ENCODE results near the gene PTGFRN. TPM values are rescaled to one million over a fixed set of nuclear protein-coding genes. Genes with fewer than 3 reads are reported as not detected.
A peak's percentile ranks its signal among the peaks of the same experiment; 100 is the strongest.

Gene PTGFRN
- total and polyA plus RNA-seq, 2 of the 8 experiments (the other 6 are each of a cell fraction or from before 2014, with no cell fraction given) = 13.0 to 32.6 TPM

DNA sequence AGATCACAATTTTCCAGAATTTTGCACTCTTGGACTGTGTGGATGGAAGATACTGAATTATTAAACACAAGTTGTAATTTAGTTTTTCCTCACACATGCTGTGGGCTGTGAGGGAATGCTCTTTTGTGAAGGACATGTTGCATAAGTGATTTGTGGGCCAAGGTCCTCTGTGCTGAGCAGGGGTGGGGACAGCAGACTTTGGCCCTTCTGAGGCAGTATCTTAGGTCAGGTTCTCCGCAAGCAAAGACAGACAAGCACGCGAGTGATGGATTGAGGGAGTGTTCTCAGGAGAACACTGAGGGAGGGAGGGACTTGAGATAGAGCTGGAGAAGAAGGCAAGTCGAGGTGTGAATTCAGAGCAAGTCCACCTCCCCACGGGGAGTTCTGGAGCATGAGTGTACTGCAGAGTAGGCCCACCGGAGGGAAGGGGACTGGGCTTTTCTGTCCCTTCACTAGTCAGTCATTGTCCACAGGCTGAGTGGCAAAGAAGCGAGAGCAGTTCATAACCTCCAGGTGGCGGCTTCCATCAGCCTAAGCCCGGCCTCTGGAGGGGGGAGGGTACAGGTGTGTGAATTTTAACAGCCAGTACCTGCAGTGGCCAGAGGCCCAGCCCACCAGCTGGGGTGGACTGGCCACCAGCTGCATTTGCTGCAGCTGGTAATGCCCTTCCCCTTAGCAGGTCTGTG is 72.7 kb downstream of the PTGFRN start (continued):
- TF ChIP-seq, protein P1, sequence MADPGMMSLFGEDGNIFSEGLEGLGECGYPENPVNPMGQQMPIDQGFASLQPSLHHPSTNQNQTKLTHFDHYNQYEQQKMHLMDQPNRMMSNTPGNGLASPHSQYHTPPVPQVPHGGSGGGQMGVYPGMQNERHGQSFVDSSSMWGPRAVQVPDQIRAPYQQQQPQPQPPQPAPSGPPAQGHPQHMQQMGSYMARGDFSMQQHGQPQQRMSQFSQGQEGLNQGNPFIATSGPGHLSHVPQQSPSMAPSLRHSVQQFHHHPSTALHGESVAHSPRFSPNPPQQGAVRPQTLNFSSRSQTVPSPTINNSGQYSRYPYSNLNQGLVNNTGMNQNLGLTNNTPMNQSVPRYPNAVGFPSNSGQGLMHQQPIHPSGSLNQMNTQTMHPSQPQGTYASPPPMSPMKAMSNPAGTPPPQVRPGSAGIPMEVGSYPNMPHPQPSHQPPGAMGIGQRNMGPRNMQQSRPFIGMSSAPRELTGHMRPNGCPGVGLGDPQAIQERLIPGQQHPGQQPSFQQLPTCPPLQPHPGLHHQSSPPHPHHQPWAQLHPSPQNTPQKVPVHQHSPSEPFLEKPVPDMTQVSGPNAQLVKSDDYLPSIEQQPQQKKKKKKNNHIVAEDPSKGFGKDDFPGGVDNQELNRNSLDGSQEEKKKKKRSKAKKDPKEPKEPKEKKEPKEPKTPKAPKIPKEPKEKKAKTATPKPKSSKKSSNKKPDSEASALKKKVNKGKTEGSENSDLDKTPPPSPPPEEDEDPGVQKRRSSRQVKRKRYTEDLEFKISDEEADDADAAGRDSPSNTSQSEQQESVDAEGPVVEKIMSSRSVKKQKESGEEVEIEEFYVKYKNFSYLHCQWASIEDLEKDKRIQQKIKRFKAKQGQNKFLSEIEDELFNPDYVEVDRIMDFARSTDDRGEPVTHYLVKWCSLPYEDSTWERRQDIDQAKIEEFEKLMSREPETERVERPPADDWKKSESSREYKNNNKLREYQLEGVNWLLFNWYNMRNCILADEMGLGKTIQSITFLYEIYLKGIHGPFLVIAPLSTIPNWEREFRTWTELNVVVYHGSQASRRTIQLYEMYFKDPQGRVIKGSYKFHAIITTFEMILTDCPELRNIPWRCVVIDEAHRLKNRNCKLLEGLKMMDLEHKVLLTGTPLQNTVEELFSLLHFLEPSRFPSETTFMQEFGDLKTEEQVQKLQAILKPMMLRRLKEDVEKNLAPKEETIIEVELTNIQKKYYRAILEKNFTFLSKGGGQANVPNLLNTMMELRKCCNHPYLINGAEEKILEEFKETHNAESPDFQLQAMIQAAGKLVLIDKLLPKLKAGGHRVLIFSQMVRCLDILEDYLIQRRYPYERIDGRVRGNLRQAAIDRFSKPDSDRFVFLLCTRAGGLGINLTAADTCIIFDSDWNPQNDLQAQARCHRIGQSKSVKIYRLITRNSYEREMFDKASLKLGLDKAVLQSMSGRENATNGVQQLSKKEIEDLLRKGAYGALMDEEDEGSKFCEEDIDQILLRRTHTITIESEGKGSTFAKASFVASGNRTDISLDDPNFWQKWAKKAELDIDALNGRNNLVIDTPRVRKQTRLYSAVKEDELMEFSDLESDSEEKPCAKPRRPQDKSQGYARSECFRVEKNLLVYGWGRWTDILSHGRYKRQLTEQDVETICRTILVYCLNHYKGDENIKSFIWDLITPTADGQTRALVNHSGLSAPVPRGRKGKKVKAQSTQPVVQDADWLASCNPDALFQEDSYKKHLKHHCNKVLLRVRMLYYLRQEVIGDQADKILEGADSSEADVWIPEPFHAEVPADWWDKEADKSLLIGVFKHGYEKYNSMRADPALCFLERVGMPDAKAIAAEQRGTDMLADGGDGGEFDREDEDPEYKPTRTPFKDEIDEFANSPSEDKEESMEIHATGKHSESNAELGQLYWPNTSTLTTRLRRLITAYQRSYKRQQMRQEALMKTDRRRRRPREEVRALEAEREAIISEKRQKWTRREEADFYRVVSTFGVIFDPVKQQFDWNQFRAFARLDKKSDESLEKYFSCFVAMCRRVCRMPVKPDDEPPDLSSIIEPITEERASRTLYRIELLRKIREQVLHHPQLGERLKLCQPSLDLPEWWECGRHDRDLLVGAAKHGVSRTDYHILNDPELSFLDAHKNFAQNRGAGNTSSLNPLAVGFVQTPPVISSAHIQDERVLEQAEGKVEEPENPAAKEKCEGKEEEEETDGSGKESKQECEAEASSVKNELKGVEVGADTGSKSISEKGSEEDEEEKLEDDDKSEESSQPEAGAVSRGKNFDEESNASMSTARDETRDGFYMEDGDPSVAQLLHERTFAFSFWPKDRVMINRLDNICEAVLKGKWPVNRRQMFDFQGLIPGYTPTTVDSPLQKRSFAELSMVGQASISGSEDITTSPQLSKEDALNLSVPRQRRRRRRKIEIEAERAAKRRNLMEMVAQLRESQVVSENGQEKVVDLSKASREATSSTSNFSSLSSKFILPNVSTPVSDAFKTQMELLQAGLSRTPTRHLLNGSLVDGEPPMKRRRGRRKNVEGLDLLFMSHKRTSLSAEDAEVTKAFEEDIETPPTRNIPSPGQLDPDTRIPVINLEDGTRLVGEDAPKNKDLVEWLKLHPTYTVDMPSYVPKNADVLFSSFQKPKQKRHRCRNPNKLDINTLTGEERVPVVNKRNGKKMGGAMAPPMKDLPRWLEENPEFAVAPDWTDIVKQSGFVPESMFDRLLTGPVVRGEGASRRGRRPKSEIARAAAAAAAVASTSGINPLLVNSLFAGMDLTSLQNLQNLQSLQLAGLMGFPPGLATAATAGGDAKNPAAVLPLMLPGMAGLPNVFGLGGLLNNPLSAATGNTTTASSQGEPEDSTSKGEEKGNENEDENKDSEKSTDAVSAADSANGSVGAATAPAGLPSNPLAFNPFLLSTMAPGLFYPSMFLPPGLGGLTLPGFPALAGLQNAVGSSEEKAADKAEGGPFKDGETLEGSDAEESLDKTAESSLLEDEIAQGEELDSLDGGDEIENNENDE (IDR thresholded peaks at IDR 0.05; ENCODE audit: insufficient replicate concordance, low read length) = no peak
- TF ChIP-seq POU5F1 (IDR thresholded peaks at IDR 0.05; ENCODE audit: low read depth, low read length) (no peak), ATF3 (IDR thresholded peaks at IDR 0.05; ENCODE audit: insufficient read depth, low read depth, low read length) (no peak), RAD21 (IDR thresholded peaks at IDR 0.05 in 1 of 2, conservative IDR thresholded peaks at IDR 0.05 in 1 of 2; ENCODE audit: low read depth in 2 of 2, low read length in 2 of 2) (peak; percentile 65)
- TF ChIP-seq, protein P2, sequence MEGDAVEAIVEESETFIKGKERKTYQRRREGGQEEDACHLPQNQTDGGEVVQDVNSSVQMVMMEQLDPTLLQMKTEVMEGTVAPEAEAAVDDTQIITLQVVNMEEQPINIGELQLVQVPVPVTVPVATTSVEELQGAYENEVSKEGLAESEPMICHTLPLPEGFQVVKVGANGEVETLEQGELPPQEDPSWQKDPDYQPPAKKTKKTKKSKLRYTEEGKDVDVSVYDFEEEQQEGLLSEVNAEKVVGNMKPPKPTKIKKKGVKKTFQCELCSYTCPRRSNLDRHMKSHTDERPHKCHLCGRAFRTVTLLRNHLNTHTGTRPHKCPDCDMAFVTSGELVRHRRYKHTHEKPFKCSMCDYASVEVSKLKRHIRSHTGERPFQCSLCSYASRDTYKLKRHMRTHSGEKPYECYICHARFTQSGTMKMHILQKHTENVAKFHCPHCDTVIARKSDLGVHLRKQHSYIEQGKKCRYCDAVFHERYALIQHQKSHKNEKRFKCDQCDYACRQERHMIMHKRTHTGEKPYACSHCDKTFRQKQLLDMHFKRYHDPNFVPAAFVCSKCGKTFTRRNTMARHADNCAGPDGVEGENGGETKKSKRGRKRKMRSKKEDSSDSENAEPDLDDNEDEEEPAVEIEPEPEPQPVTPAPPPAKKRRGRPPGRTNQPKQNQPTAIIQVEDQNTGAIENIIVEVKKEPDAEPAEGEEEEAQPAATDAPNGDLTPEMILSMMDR (IDR thresholded peaks at IDR 0.05; ENCODE audit: control extremely low read depth in 1 of 3, insufficient read depth in 1 of 3, low read depth in 1 of 3, low read length in 3 of 3) = peak; percentile 42 to 52 (median 48)

All from H1 (cell line).